ENCODE results near the gene PDIA6. TPM values are rescaled to one million over a fixed set of nuclear protein-coding genes. Genes with fewer than 3 reads are reported as not detected.

PDIA6 gene
- total and polyA plus RNA-seq, 2 donors (not counting 3 experiments of a cell fraction or from before 2014, with no cell fraction given) = 335 to 424 TPM

GRCh38 chr2:10859278-10859677 is 46.7 kb upstream of the PDIA6 start:
- no peak overlapping the region for H3K4me2 ChIP-seq (ENCODE audit: insufficient read depth, low read length)
- no peak overlapping the region for H3K9ac ChIP-seq (replicated peaks; ENCODE audit: extremely low read depth, insufficient read depth, low read length)
- H3K4me1 ChIP-seq (ENCODE audit: control insufficient read depth, extremely low read depth, insufficient read depth, low read length) = no peaks in the 10 kb centered on the region
- intact Hi-C loops (cut with micrococcal nuclease) (no loop called here), dilution Hi-C loops (cut with MboI; ENCODE audit: extremely low pct_ligation_motif_present, low sequenced_read_pairs) (no loop called here)
- H3K9me3 ChIP-seq (replicated peaks; ENCODE audit: control insufficient read depth, insufficient read depth, low read length) = no peaks in the 10 kb centered on the region
- ChIA-PET CTCF (no interaction called here), POLR2A (no interaction called here)
- H3K4me3 ChIP-seq (replicated peaks in 1 of 3; ENCODE audit: insufficient read depth in 1 of 3, low read depth in 1 of 3, low read length in 3 of 3) = no peak overlapping the region
- TF ChIP-seq MAX (IDR thresholded peaks at IDR 0.05; ENCODE audit: insufficient read depth, insufficient read length) (no peak), POLR2AphosphoS5 (IDR thresholded peaks at IDR 0.05; ENCODE audit: insufficient read depth, low read depth, low read length) (no peak), FOS (IDR thresholded peaks at IDR 0.05; ENCODE audit: borderline replicate concordance, insufficient read depth, low read length) (no peak), EZH2 (IDR thresholded peaks at IDR 0.05; ENCODE audit: borderline replicate concordance, low read depth, low read length, severe bottlenecking) (no peak), CTCF (IDR thresholded peaks at IDR 0.05; ENCODE audit: extremely low read depth in 1 of 2, insufficient read depth in 1 of 2, low read depth in 1 of 2, low read length in 2 of 2) (no peak), MYC (IDR thresholded peaks at IDR 0.05; ENCODE audit: low read depth, low read length) (no peak), JUN (IDR thresholded peaks at IDR 0.05; ENCODE audit: borderline replicate concordance, insufficient read depth, insufficient read length, low read depth) (no peak)
- BruUV-seq (replicated peaks) = no TSS peak
- H3K27ac ChIP-seq (ENCODE audit: insufficient read depth, low read depth, low read length) = no peak overlapping the region
- DNase-seq (ENCODE audit: low read depth, low spot score) = no peak
- H3K27me3 ChIP-seq (ENCODE audit: control insufficient read depth in 2 of 2, insufficient read depth in 2 of 2, low read length in 2 of 2) = peaks cover 0 to 5% of the 10 kb centered on the region in 2 experiments
- H4K20me1 ChIP-seq (replicated peaks; ENCODE audit: control insufficient read depth, extremely low read depth, insufficient read depth, low read length) = no peaks in the 10 kb centered on the region
- H3K9me1 ChIP-seq (replicated peaks; ENCODE audit: control insufficient read depth, extremely low read depth, insufficient read depth, low read length) = no peaks in the 10 kb centered on the region
- H2AFZ ChIP-seq (ENCODE audit: low read depth, low read length) = no peak overlapping the region
- no peaks in the 10 kb centered on the region for H3K79me2 ChIP-seq (ENCODE audit: control insufficient read depth, insufficient read depth, low read length)
- no peaks in the 10 kb centered on the region for H3K36me3 ChIP-seq (ENCODE audit: control insufficient read depth in 2 of 2, extremely low read depth in 1 of 2, insufficient read depth in 2 of 2, low read length in 2 of 2)
- no peak for FAIRE-seq

Data from endothelial cell of umbilical vein (primary cell).